ENCODE measurements around the gene SPRING1.
"Not testable (repeated sequence)": the region's sequence is repeated elsewhere in the genome, so short reads cannot be mapped to it uniquely, and the experiment has no call there.

GRCh38 chr12:116754783-116755182, 16.9 kb upstream of the SPRING1 start:
- not testable (repeated sequence) for TF ChIP-seq CTCF (conservative IDR thresholded peaks at IDR 0.05; ENCODE audit: low read length); EZH2phosphoT487 (IDR thresholded peaks at IDR 0.05; ENCODE audit: borderline replicate concordance)
